HepG2 (cell line): ENCODE measurements around the gene PSMB1. TPM values are rescaled to one million over a fixed set of nuclear protein-coding genes. Genes with fewer than 3 reads are reported as not detected.

ENCODE experiments used
- ARID5B ChIP-seq: IDR thresholded peaks from 2 replicates; pipeline ENCODE4 v1.4.0; 2020; ENCODE audit warnings: mild to moderate bottlenecking, missing genetic modification reagents
- ERF ChIP-seq: IDR thresholded peaks from 2 replicates; pipeline ENCODE4 v1.6.1; 2018; ENCODE audit warnings: missing biosample characterization, missing genetic modification reagents
- HHEX ChIP-seq: IDR thresholded peaks from 2 replicates; pipeline ENCODE4 v1.6.1; 2016; ENCODE audit warnings: control low read depth
- IKZF1 ChIP-seq: fragments of 450-650 bp; IDR thresholded peaks from 2 replicates; pipeline ENCODE4 v1.7.1; 2016
- IKZF5 ChIP-seq: IDR thresholded peaks from 2 replicates; pipeline ENCODE4 v1.6.1; 2018; ENCODE audit warnings: missing genetic modification reagents, mild to moderate bottlenecking, missing compliant biosample characterization
- RAD21 ChIP-seq: fragments of 450-650 bp; formaldehyde crosslinking; IDR thresholded peaks from 2 replicates; pipeline ENCODE4 v1.5.0; 2020; ENCODE audit warnings: mild to moderate bottlenecking
- SMC3 ChIP-seq: IDR thresholded peaks from 2 replicates; pipeline ENCODE4 v1.6.1; 2011; ENCODE audit warnings: low read length, improper control_type of control experiment
- ZC3H13 ChIP-seq: sonication (generic); formaldehyde crosslinking; IDR thresholded peaks from 2 replicates; pipeline ENCODE4 v1.8.1; 2023; ENCODE audit warnings: mild to moderate bottlenecking, missing genetic modification reagents, moderate library complexity
- ZMYM3 ChIP-seq: sonication (generic); formaldehyde crosslinking; IDR thresholded peaks from 2 replicates; pipeline ENCODE4 v1.5.1; 2020; ENCODE audit warnings: mild to moderate bottlenecking, missing genetic modification reagents
- ZNF501 ChIP-seq: sonication (generic); formaldehyde crosslinking; IDR thresholded peaks from 2 replicates; pipeline ENCODE4 v1.5.1; 2020; ENCODE audit warnings: mild to moderate bottlenecking, moderate library complexity, missing genetic modification reagents
- ZNF580 ChIP-seq: IDR thresholded peaks from 2 replicates; pipeline ENCODE4 v1.6.1; 2016; ENCODE audit warnings: low read depth, borderline replicate concordance
- polyA plus RNA-seq, 8 experiments: library from polyadenylated mRNA; depleted of rRNA in 3 of 8; stranded (reverse) in 7 of 8; unstranded in 1 of 8; fragments of >200 nt; fragmentation: Illumina TruSeq in 4 of 8; extraction: Trizol in 4 of 8; gene quantifications; 2 replicates each; pipeline versions ENCODE4 v1.2.1 to v1.2.3, GENCODE V29; 2011 to 2016; ENCODE audit warnings: low read depth in 4 of 8, missing spikeins in 1 of 8, mixed read lengths in 1 of 8; ENCODE audit not compliant: insufficient read depth in 1 of 8
- total RNA-seq, 5 experiments: library from RNA; depleted of rRNA; stranded (reverse); fragments of >200 nt; fragmentation: Illumina TruSeq; extraction: Trizol; gene quantifications; 2 replicates each; pipeline ENCODE4 v1.2.3, GENCODE V29; 2016; ENCODE audit warnings: low read depth in 1 of 5
- TF ChIP-seq, protein P1 (sequence below): IDR thresholded peaks from 2 replicates; pipeline ENCODE4 v1.6.1; 2012; ENCODE audit warnings: low read depth, low read length, improper control_type of control experiment
- TF ChIP-seq, protein P2 (sequence below): sonication (generic); formaldehyde crosslinking; IDR thresholded peaks from 2 replicates; pipeline ENCODE4 v1.5.1; 2020; ENCODE audit warnings: mild to moderate bottlenecking, moderate library complexity, missing genetic modification reagents
- TF ChIP-seq, protein P3 (sequence below), 2 experiments: sonication (generic) in 1 of 2; formaldehyde crosslinking in 1 of 2; IDR thresholded peaks; 2 replicates each; pipeline versions ENCODE4 v1.4.0 to v1.6.1; 2018 to 2020; ENCODE audit warnings: missing genetic modification reagents in 2 of 2, borderline replicate concordance in 1 of 2, low read depth in 1 of 2, mild to moderate bottlenecking in 1 of 2, missing biosample characterization in 1 of 2
- TF ChIP-seq, protein P4 (sequence below): sonication (generic); formaldehyde crosslinking; IDR thresholded peaks from 2 replicates; pipeline ENCODE4 v1.5.0; 2020; ENCODE audit warnings: mild to moderate bottlenecking, missing genetic modification reagents, moderate library complexity

The PSMB1 gene
- total and polyA plus RNA-seq, 2 of the 13 experiments (the other 11 are each of a cell fraction or from before 2014, with no cell fraction given): 528 to 592 TPM

DNA sequence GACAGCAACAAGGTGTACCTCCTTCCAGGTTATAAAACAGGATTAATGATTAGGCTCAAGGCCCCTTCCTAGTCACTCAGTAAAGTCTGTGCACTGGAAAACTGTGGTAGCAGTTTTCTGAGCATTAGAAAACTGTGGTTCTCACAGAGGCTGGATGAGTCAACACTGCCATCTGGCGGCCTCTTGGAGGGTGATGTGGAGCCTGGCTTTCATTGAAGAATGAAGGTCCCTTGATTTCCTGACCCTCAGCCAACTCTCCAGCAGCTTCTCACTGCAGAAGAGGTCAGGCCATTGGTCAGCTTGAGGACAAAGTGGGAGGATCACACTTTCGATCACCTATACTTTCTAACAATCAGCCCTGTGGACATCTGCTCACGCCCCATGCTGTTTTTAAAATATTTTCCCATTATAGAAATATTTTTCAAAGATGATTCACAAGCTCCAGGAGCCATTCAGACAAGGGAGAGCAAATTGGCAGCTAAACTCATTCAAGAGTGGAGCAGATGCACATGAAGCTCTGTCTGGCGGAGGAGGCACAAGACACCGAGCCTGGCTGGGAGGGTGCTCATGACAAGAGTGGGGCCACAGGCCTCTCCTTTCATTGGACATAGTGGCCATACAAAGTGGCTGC, 23.2 kb downstream of the PSMB1 start (continued):
- peak; percentile 17; the same call in 1 of the 2 replicates for TF ChIP-seq IKZF5 (CRISPR knock-in tag)
- peak; percentile 48; the same call in 1 of the 2 replicates for TF ChIP-seq ERF (CRISPR knock-in tag)
- peak; percentile 87 for TF ChIP-seq RAD21 (CRISPR knock-in tag)
- TF ChIP-seq, protein P1, sequence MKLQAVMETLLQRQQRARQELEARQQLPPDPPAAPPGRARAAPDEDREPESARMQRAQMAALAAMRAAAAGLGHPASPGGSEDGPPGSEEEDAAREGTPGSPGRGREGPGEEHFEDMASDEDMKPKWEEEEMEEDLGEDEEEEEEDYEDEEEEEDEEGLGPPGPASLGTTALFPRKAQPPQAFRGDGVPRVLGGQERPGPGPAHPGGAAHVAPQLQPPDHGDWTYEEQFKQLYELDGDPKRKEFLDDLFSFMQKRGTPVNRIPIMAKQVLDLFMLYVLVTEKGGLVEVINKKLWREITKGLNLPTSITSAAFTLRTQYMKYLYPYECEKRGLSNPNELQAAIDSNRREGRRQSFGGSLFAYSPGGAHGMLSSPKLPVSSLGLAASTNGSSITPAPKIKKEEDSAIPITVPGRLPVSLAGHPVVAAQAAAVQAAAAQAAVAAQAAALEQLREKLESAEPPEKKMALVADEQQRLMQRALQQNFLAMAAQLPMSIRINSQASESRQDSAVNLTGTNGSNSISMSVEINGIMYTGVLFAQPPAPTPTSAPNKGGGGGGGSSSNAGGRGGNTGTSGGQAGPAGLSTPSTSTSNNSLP: 0 out of 2 replicates have a peak, but pooled peaks have one; percentile 49
- TF ChIP-seq, protein P2, sequence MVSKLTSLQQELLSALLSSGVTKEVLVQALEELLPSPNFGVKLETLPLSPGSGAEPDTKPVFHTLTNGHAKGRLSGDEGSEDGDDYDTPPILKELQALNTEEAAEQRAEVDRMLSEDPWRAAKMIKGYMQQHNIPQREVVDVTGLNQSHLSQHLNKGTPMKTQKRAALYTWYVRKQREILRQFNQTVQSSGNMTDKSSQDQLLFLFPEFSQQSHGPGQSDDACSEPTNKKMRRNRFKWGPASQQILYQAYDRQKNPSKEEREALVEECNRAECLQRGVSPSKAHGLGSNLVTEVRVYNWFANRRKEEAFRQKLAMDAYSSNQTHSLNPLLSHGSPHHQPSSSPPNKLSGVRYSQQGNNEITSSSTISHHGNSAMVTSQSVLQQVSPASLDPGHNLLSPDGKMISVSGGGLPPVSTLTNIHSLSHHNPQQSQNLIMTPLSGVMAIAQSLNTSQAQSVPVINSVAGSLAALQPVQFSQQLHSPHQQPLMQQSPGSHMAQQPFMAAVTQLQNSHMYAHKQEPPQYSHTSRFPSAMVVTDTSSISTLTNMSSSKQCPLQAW (CRISPR knock-in tag): peak; percentile 32; the same call in 1 of the 2 replicates
- TF ChIP-seq, protein P3, sequence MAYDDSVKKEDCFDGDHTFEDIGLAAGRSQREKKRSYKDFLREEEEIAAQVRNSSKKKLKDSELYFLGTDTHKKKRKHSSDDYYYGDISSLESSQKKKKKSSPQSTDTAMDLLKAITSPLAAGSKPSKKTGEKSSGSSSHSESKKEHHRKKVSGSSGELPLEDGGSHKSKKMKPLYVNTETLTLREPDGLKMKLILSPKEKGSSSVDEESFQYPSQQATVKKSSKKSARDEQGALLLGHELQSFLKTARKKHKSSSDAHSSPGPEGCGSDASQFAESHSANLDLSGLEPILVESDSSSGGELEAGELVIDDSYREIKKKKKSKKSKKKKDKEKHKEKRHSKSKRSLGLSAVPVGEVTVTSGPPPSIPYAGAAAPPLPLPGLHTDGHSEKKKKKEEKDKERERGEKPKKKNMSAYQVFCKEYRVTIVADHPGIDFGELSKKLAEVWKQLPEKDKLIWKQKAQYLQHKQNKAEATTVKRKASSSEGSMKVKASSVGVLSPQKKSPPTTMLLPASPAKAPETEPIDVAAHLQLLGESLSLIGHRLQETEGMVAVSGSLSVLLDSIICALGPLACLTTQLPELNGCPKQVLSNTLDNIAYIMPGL (CRISPR knock-in tag; IDR thresholded peaks at IDR 0.05; ENCODE audit: borderline replicate concordance in 1 of 2, low read depth in 1 of 2): 0 out of 4 replicates have a peak, but pooled peaks of 1 of the 2 experiments have one; percentile 25
- 0 out of 2 replicates have a peak, but pooled peaks have one; percentile 37 for TF ChIP-seq ZNF580 (CRISPR knock-in tag)
- TF ChIP-seq ZC3H13 (CRISPR knock-in tag): no peak
- peak; percentile 62; the same call in 1 of the 2 replicates for TF ChIP-seq ZNF501 (CRISPR knock-in tag)
- TF ChIP-seq SMC3: peak; percentile 95
- no peak for TF ChIP-seq ZMYM3
- TF ChIP-seq IKZF1: no peak
- TF ChIP-seq, protein P4, sequence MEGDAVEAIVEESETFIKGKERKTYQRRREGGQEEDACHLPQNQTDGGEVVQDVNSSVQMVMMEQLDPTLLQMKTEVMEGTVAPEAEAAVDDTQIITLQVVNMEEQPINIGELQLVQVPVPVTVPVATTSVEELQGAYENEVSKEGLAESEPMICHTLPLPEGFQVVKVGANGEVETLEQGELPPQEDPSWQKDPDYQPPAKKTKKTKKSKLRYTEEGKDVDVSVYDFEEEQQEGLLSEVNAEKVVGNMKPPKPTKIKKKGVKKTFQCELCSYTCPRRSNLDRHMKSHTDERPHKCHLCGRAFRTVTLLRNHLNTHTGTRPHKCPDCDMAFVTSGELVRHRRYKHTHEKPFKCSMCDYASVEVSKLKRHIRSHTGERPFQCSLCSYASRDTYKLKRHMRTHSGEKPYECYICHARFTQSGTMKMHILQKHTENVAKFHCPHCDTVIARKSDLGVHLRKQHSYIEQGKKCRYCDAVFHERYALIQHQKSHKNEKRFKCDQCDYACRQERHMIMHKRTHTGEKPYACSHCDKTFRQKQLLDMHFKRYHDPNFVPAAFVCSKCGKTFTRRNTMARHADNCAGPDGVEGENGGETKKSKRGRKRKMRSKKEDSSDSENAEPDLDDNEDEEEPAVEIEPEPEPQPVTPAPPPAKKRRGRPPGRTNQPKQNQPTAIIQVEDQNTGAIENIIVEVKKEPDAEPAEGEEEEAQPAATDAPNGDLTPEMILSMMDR (CRISPR knock-in tag): peak; percentile 89
- TF ChIP-seq ARID5B (CRISPR knock-in tag): 0 out of 2 replicates have a peak, but pooled peaks have one; percentile 20
- no peak for TF ChIP-seq HHEX
